Breast epithelium (tissue), 3 donors: ENCODE results near the gene NKX6-2.
"Not testable (repeated sequence)": the region's sequence is repeated elsewhere in the genome, so short reads cannot be mapped to it uniquely, and the experiment has no call there.

Experiments used
- POLR2A ChIP-seq: fragments of 450-650 bp; IDR thresholded peaks from one replicate; pipeline ENCODE4 v1.6.1; 2016; ENCODE audit warnings: antibody characterized with exemption, mild to moderate bottlenecking, moderate library complexity
- POLR2AphosphoS5 ChIP-seq, 3 donors: sonication (generic); formaldehyde crosslinking; IDR thresholded peaks; one replicate each; pipeline ENCODE4 v1.6.1; 2017; ENCODE audit warnings: antibody characterized with exemption in 3 of 3

DNA sequence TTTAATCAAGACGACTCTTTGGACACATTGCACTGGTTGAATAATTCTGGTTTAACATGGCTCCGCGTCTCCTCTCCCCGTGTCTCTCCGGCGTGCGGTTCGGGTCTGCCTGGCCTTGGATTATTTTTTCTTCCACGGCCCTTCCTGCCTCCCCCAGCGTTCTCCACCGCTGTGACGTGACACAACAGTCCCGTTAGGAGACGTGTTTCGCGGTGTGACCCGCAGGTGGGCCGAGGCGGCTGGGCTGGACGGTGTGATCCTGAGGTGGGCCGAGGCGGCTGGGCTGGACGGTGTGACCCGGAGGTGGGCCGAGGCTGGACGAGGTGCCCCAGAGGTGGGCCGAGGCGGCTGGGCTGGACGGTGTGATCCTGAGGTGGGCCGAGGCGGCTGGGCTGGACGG is 12.0 kb upstream of the NKX6-2 start:
- not testable (repeated sequence) for TF ChIP-seq POLR2A; POLR2AphosphoS5 (IDR thresholded peaks at IDR 0.05)
